Measurements from ENCODE around the gene FAM43B.

DNA sequence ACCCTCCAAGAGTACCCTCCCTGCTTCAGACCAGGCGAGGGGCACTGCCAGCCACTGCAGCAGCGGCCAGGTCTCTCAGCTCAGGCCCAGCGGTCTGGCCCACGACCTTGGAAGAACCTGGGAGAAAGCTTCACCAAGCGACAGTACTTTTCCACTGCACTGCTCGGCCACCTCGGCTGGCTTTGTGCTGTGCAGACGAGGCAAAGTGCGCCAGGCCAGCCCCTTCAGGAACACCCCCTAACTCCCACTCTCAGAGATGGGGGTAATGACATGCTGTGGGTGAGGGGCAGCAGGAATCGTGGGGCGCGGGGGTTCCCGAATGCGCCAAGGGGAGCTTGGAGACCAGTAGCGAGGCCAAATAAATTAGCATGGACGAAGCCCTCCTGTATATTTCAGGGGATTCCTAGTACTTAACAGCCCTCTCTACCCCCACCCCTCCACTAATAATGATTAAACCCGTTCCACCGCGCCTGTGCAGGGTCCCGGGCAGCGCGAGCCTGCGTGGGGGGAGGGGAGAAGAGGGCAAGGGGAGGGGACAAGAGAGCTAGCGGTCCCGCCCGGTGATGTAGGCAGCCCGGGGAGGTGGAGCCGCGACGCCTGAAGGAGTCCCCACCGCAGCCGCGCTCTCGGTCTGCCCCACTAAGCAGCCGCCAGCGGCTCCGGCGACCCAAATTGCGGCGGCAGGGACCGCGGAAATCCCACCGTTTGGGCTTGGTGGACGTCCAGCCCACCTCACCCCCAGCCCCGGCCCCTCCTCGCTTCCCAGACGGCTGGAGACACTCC, at the start of gene FAM43B:
- no peak for TF ChIP-seq EP300 (IDR thresholded peaks at IDR 0.05)
- TF ChIP-seq, protein P1, sequence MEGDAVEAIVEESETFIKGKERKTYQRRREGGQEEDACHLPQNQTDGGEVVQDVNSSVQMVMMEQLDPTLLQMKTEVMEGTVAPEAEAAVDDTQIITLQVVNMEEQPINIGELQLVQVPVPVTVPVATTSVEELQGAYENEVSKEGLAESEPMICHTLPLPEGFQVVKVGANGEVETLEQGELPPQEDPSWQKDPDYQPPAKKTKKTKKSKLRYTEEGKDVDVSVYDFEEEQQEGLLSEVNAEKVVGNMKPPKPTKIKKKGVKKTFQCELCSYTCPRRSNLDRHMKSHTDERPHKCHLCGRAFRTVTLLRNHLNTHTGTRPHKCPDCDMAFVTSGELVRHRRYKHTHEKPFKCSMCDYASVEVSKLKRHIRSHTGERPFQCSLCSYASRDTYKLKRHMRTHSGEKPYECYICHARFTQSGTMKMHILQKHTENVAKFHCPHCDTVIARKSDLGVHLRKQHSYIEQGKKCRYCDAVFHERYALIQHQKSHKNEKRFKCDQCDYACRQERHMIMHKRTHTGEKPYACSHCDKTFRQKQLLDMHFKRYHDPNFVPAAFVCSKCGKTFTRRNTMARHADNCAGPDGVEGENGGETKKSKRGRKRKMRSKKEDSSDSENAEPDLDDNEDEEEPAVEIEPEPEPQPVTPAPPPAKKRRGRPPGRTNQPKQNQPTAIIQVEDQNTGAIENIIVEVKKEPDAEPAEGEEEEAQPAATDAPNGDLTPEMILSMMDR (IDR thresholded peaks at IDR 0.05) = no peak

All from upper lobe of left lung (tissue), 4 donors.